ENCODE data around the gene MAL.

The MAL gene

GRCh38 chr2:94980406-94980805 lies 45.1 kb upstream of the MAL start:
- TF ChIP-seq SIN3A (IDR thresholded peaks at IDR 0.05; ENCODE audit: borderline replicate concordance, insufficient read depth, low read length) (no peak), REST (IDR thresholded peaks at IDR 0.05; ENCODE audit: insufficient read depth in 1 of 2, low read depth in 2 of 2, low read length in 2 of 2) (no peak), FOXP2 (optimal IDR thresholded peaks at IDR 0.05; ENCODE audit: borderline replicate concordance, extremely low read depth, extremely low read length, insufficient read depth) (no peak), POLR2AphosphoS5 (IDR thresholded peaks at IDR 0.05; ENCODE audit: low read depth, low read length) (no peak), TAF1 (IDR thresholded peaks at IDR 0.05; ENCODE audit: borderline replicate concordance, insufficient read depth, low read length) (no peak)

GRCh38 chr2:94982156-94982555 lies 43.4 kb upstream of the MAL start:
- TF ChIP-seq TAF1 (IDR thresholded peaks at IDR 0.05; ENCODE audit: borderline replicate concordance, insufficient read depth, low read length) (no peak), REST (IDR thresholded peaks at IDR 0.05; ENCODE audit: insufficient read depth in 1 of 2, low read depth in 2 of 2, low read length in 2 of 2) (no peak), SIN3A (IDR thresholded peaks at IDR 0.05; ENCODE audit: borderline replicate concordance, insufficient read depth, low read length) (no peak), FOXP2 (optimal IDR thresholded peaks at IDR 0.05; ENCODE audit: borderline replicate concordance, extremely low read depth, extremely low read length, insufficient read depth) (no peak), POLR2AphosphoS5 (IDR thresholded peaks at IDR 0.05; ENCODE audit: low read depth, low read length) (no peak)

- TF ChIP-seq REST (IDR thresholded peaks at IDR 0.05; ENCODE audit: insufficient read depth in 1 of 2, low read depth in 2 of 2, low read length in 2 of 2) (no peak), TAF1 (IDR thresholded peaks at IDR 0.05; ENCODE audit: borderline replicate concordance, insufficient read depth, low read length) (no peak), POLR2AphosphoS5 (IDR thresholded peaks at IDR 0.05; ENCODE audit: low read depth, low read length) (no peak), SIN3A (IDR thresholded peaks at IDR 0.05; ENCODE audit: borderline replicate concordance, insufficient read depth, low read length) (no peak), FOXP2 (optimal IDR thresholded peaks at IDR 0.05; ENCODE audit: borderline replicate concordance, extremely low read depth, extremely low read length, insufficient read depth) (no peak)
Observed at GRCh38 chr2:94982675-94983074, 42.8 kb upstream of the MAL start.

GRCh38 chr2:94984964-94985575 lies 40.4 kb upstream of the MAL start:
- TF ChIP-seq FOXP2 (optimal IDR thresholded peaks at IDR 0.05; ENCODE audit: borderline replicate concordance, extremely low read depth, extremely low read length, insufficient read depth), result no peak

GRCh38 chr2:94985636-94986035 lies 39.9 kb upstream of the MAL start:
- TF ChIP-seq FOXP2 (optimal IDR thresholded peaks at IDR 0.05; ENCODE audit: borderline replicate concordance, extremely low read depth, extremely low read length, insufficient read depth), result no peak
- no peak for TF ChIP-seq SIN3A (IDR thresholded peaks at IDR 0.05; ENCODE audit: borderline replicate concordance, insufficient read depth, low read length)
- TF ChIP-seq TAF1 (IDR thresholded peaks at IDR 0.05; ENCODE audit: borderline replicate concordance, insufficient read depth, low read length), result no peak
- no peak for TF ChIP-seq REST (IDR thresholded peaks at IDR 0.05; ENCODE audit: insufficient read depth in 1 of 2, low read depth in 2 of 2, low read length in 2 of 2)
- no peak for TF ChIP-seq POLR2AphosphoS5 (IDR thresholded peaks at IDR 0.05; ENCODE audit: low read depth, low read length)
